C4-2B (cell line): ENCODE measurements around the gene MTIF3.

Source experiments
- ZFX ChIP-seq: fragments of 450-650 bp; IDR thresholded peaks from 2 replicates; pipeline ENCODE4 v1.6.1; 2017
- TF ChIP-seq, protein P1 (sequence below): fragments of 450-650 bp; conservative IDR thresholded peaks from 2 replicates; pipeline ENCODE4 v1.5.1; 2017; ENCODE audit warnings: mild to moderate bottlenecking

DNA sequence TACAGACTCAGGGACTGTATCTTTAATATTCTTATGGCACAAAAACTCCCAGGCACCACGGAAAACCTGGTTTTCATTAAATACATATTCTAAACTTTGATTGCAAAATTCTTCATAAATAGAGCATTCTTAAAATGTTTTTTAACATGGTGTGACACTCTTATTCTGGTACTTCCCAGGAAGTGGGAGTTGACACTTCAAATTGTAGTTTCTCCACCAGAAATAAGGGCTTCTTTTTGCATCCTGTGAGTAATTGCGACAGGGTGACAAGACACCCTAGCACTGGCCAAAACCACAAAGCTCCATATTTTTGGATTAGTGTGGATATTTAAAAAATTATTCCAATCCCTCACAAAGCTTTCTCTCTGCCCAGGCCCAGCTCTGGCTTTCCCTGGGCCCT is 43.6 kb upstream of the MTIF3 start:
- TF ChIP-seq, protein P1, sequence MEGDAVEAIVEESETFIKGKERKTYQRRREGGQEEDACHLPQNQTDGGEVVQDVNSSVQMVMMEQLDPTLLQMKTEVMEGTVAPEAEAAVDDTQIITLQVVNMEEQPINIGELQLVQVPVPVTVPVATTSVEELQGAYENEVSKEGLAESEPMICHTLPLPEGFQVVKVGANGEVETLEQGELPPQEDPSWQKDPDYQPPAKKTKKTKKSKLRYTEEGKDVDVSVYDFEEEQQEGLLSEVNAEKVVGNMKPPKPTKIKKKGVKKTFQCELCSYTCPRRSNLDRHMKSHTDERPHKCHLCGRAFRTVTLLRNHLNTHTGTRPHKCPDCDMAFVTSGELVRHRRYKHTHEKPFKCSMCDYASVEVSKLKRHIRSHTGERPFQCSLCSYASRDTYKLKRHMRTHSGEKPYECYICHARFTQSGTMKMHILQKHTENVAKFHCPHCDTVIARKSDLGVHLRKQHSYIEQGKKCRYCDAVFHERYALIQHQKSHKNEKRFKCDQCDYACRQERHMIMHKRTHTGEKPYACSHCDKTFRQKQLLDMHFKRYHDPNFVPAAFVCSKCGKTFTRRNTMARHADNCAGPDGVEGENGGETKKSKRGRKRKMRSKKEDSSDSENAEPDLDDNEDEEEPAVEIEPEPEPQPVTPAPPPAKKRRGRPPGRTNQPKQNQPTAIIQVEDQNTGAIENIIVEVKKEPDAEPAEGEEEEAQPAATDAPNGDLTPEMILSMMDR, result no peak
- TF ChIP-seq ZFX, result 0 out of 2 replicates have a peak, but pooled peaks have one; percentile 24
